HL-60/S4 treated with phorbol 12-myristate 13-acetate at 8.2 ng/mL for 4 days and 3 days (cell line): Measurements from ENCODE around the gene AKAP5.
"Not testable (repeated sequence)": the region's sequence is repeated elsewhere in the genome, so short reads cannot be mapped to it uniquely, and the experiment has no call there.

Experiments
- in situ Hi-C: fragments of 300-500 bp; cut with MboI; formaldehyde crosslinking; loops from 2 replicates; pipeline ENCODE4 v1.15.0; 2022; ENCODE audit warnings: low sequenced_read_pairs

The AKAP5 gene

DNA sequence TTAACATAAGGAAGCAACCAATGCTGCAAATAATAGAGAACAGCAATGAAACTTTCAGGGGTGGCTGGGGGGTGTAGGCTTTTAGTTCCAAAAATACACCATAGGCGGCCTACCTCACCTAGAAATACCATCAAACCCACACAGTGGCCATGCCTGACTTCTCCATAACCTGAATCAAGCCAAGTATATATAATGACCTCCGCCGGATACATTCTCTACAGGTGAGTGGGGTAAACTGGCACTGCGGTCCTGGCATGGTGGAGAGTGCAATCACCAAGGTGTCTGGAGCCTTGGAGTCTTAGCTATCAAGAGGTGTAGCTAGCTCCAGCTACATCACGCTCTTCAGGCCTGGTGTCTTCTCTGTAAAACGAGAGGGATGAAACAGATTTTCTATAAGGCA lies 37.2 kb downstream of the AKAP5 start:
- in situ Hi-C loops: no loop called here

DNA sequence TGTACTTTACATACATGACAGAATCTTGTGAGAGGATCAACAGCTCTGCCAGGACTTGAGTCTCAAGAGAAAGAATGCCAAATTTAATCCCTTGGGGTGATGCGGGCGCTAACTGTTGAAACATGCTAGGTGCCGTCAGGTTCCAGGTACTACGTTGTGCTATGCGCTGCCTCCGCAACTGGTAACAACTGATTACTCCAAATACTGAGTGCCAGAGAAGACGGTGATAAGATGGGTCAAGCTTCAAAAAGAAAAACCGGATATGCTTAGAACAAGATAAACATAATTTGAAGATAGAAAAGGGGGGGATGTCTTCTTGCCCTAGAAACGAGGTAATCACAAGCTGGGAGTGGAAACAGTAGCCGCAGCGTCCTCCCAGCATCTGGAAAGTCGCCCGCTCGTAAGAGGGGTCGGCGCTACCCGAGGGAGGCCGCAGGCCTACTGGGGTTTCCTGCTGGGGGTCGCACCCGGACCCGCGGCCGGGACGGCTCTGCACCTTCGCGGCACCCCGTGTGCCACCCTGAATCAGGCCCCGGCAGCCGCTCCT lies 37.7 kb downstream of the AKAP5 start:
- in situ Hi-C loops: no loop called here

- in situ Hi-C loops: no loop called here
These were observed 38.4 kb downstream of the AKAP5 start, which contains the start of gene ZBTB25 for GRCh38 chr14:64503434-64504309. ZBTB25 (minus strand) TSS chr14:64503838; CDS start chr14:64490533, 13,305 bp downstream.

GRCh38 chr14:64504310-64504896 lies 39.1 kb downstream of the AKAP5 start, which contains the start of gene ZBTB1:
ZBTB1 (plus strand) TSS chr14:64504770; CDS start chr14:64521505, 16,735 bp downstream.
- in situ Hi-C loops: no loop called here

DNA sequence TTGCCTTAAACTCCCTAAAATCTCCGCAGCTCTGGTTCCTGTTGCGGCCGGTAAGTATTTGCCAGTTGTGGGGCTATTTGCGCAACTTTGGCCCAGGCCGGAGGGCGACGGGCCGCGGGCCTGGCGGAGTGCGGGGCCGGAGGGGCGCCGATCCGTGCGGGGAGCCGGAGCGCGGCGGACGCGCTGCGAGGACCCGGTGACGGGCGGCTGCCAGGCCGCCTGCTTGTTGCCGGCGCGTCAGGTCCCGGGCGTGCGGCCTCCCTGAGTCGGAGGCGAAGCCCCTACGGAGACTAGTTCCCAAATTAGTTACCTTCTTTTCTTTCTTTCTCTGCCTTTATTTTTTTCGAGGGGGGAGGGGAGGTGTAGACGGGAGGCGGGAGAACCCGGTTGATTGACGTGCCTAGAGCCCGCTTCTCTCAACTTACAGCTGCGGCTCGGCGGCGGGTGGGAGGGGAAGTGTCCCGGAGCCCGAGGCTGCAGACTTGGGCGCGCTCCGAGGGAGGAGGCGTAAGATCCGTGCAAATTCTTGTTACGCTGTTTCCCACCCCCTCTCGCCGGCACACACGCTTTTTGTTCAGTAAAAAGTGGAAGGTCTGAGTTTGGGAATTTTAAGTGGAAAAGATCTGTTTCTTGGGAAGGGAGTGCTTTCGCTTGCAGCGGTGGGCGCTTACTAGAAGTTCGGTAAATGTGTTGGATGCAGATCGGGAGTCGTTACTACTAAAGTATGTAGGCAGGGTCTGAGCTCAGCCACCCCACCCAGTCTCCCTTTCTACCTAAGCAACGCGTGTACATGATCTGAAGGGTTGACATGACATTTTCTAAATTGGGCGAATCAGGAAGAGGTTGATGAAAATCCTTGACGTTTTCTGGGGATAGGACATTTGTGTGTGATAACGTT lies 39.8 kb downstream of the AKAP5 start:
- in situ Hi-C loops: no loop called here

- in situ Hi-C loops: no loop called here
These were observed 41.4 kb downstream of the AKAP5 start for GRCh38 chr14:64506721-64507120.

DNA sequence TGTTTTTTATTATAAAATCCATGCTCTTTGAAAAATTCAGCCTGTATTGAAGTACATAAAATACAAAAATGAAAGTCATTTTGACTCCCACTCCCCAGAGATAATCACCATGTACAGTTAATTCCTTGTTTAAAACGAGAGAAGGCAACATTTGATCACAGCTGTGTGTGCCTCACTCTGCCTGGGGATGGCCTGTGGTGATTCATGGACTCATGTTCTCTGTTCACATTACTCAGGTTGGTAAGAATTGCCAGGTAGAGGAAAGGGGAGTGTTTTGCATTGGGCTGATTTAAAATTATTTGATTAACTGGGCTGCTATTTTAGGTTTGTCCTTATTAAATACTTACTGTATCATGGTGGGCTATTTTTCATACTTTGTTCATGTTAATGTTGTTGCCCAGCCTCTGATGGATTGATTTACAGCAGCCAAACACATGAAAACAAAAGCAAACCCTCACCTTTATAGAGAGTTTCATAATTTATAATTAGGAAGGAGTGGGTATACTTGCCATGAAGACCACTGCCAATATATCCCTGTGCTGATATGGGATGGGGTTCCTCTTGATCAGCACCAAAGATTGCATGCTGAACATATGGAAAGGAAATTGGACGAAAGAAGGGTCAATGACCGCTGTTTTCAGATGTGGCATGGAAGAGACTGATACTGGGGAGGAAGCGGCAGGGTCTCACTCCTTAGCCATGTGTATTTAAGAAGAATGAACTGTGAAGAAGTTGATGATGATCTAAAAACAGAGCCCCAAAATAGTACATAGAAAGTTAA lies 42.3 kb downstream of the AKAP5 start:
- in situ Hi-C loops: no loop called here

DNA sequence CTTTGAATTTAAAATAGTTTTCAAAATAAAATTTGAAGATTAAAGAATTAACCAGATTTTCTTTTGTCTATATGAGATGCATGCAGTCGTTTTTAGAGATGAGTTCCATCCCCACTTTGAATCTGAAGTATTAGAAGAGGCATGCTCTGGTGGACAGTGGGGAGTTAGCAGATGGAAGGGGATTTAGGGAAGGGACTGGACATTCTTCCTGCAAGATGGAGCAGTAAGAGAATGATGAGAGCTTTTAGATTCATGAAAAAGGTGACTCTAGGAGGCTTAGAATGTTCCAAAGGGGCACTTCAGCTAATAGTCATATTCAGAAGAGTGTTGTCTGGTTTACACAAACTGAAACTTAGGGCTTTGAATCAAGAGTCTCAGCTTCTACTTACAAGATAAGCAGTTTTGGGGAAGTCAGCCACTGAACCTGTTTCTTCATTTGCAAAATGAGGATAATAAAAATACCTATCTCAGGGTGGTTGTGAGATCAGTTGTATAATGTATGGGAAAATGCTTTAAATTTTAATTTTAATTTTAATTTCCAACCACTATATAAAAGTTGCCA lies 43.0 kb downstream of the AKAP5 start:
- in situ Hi-C loops: no loop called here

GRCh38 chr14:64509036-64509435 lies 43.7 kb downstream of the AKAP5 start:
- in situ Hi-C loops: no loop called here

GRCh38 chr14:64510825-64511671 lies 45.7 kb downstream of the AKAP5 start:
- in situ Hi-C loops: no loop called here

- in situ Hi-C loops: no loop called here
These were observed 48.0 kb downstream of the AKAP5 start for GRCh38 chr14:64513271-64513670.

- in situ Hi-C loops: no loop called here
These were observed 49.8 kb downstream of the AKAP5 start for GRCh38 chr14:64515053-64515452.

GRCh38 chr14:64516969-64517368 lies 51.7 kb downstream of the AKAP5 start:
- in situ Hi-C loops: no loop called here

DNA sequence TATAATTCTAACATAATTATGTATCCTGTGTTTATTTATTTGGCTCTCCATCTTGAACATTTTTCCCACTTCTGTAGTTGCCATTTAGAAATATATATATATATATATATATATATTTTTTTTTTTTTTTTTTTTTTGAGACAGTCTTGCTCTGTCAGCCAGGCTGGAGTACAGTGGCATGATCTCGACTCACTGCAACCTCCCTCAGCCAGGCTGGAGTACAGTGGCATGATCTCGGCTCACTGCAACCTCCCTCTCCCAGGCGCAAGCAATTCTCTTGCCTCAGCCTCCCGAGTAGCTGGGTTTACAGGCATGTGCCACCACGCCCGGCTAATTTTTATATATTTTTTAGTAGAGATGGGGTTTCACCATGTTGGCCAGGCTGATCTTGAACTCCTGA lies 52.4 kb downstream of the AKAP5 start:
- in situ Hi-C loops: not testable (repeated sequence)

DNA sequence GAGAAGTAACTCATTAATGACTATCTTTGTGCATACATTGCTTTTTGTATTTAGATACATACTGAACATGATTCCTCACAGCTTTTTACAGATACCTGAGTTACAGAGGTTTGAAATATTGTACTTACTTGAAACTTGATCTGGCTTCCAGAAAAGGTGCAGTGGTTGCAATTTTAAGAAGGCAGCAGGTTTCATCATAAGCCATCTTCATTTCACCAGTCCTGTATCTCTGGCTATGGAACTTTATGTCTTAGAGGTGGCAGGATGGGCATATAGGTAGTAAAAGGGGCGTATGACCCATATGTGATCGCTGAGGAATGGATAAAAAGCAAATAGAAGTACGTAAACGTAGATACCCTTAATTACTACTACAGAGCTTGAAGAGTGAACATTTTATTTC lies 52.9 kb downstream of the AKAP5 start:
- in situ Hi-C loops: no loop called here

DNA sequence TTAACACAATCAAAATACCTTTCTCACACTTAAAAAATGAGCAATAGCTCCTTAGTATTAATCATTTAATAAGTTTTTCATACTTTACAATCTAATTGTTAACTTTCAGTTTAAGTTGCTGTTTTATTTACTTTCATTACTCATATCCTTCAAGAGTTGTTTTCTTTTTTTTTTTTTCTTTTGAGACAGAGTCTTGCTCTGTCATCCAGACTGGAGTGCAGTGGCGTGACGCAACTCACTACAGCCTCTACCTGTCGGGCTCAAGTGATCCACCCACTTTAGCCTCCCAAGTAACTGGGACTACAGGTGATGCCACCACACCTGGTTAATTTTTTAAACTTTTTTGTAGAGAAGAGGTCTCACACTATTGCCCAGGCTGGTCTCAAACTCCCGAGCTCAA lies 55.4 kb downstream of the AKAP5 start:
- in situ Hi-C loops: no loop called here

- in situ Hi-C loops: no loop called here
These were observed 57.5 kb downstream of the AKAP5 start for GRCh38 chr14:64522591-64523355.
